ENCODE data around the gene ATP1A4. TPM values are rescaled to one million over a fixed set of nuclear protein-coding genes. Genes with fewer than 3 reads are reported as not detected.
A peak's percentile ranks its signal among the peaks of the same experiment; 100 is the strongest.

Gene ATP1A4
- polyA plus RNA-seq, 1 donor: 4.0 TPM

DNA sequence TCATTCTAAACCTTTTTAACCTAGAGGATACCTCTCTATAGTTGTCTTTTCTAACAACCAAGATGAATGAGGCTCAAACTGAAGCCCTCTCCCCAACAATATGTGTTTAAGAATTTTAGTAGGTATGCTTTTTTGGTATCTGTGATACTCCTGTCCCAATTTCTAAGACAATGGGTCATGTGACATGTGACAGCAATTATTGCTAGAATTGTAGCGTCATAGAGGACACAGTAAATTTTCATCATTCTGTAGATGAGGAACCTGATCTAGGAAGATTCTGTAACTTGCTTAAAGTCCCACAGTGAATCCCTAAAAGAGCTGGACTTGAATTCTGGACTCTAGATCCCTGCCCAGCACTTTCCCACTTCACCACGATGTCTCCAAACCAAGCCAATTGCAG is 27.3 kb downstream of the ATP1A4 start:
- DNase-seq: no peak

DNA sequence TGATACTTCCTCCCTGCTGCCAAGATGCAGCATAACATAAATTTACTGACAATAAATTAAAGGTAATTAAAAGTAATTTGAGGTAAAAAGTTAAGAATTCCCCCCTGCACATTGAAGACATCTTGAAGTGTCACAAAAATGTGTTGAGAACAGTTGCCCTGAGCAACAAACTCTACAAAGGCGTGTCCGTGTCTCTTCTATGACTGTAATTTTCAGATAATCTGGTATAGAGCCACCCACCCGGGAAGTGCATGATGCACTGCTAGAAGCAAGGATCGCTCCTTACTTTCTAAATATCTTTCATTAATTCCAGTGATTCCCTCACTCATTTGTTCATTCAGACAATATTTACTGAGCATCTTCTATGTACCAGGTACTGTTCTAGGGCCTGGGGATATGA is 27.9 kb downstream of the ATP1A4 start:
- DNase-seq: no peak

GRCh38 chr1:160186246-160186645 is 34.8 kb downstream of the ATP1A4 start:
- no peak for DNase-seq

DNA sequence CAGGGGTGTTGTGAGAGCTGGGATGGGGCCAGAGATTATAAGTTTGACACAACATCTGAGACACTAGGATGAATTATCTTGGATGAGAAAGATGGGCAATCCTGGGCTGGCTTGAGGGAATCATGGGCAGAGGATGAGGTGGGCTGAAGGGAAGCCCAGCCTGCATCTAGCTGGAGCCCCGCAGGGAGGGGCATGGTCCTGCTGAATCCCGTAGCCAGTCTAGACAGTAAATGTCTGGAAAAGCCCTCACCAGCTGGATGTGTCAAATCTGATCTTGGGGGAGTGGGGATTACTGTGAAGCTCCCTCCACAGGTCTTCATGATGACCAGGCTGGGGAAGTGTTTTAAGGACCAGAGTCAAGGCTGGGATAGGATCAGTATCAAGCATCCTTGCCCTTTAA is 35.3 kb downstream of the ATP1A4 start:
- DNase-seq: no peak

DNA sequence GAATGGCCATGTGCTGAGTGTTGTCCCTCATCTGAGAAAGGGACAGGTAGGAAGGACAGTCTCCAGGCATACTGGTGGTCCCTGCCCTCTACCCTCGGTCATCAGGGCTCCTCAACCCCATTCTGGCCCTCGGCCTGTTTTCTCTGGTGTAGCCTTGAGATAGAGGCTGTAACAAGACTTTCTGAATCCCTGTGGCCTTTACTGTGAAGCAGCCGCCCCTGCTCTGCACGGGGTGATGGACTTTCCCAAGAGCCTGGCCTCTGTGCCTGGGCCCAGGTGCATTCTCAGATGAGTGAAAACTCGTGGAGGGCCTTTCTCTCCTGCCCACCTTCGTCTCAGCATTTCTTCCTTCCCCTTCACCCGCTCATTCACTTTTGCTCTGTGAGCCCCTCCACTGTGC is 36.0 kb downstream of the ATP1A4 start:
- no peak for DNase-seq

GRCh38 chr1:160188341-160188740 is 36.9 kb downstream of the ATP1A4 start:
- DNase-seq: no peak

DNA sequence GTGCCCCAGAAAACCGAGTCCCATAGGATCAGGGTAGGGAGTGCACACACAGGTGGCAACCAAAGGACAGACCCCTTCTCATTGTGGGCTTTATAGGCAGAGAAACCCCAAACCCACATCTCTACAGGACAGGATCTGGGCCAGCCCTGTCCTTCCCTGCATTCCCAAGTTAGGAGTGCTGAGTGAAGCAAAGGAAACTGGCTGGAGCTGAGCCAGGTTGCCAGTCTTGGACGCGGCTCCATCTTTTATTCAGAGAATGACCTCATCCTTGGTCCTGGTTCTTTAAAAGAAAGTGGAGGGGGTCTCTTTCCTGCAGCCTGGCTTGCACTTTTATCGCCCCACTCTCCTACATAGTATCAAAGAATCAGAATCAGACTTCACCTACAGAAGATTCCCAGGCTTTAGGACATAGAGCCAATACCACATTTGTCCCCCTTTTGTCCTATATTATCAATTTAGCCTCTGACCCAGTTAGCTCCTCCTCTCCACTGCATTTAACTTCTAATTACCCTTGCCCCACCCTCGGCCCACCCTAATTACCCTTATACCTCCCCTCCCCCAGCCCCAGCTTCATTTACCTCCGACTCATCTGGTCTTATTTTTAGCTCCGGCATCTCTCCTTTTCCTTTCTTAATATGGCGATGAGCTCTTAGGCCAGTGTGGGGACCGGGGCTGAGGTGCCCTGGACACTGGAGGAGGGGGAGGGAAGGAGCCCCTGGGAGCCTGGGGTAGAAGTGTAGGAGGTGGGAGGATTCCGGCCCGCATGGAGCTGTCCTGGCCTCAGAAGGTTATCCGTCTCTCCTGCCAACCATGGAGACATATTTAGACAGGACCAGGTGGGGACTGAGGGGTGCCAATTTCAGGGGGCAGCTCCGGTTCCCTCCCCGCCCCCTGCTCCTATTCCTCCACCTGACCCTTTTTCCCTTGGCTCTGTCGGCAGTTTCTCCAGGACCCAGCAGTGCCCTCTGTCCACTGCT is 38.5 kb downstream of the ATP1A4 start, which contains the start of gene CASQ1:
CASQ1 (plus strand) TSS at position 927 of the 977 bp plus-strand sequence. CDS start 177 bp downstream, outside the sequence.
- DNase-seq: peak; percentile 63

DNA sequence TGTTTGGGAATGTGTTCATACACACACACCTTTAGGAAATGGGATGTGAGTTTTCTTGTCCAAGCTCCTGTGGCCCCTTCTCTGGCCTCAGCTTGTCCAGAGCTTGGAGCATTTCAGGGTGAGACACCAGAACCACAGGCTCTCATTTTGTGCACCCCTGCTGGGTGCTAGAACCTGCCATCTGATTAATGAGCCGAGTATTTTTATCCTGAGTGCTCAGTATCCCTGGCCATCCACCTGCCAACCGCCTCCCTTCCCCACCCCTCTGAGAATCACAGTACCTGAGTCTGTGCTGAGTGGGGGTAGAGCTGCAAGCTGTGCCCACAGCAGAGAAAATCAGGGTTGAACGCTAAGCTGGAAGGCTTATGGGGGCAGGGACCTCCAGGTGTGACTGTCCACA is 40.4 kb downstream of the ATP1A4 start:
- no peak for DNase-seq

DNA sequence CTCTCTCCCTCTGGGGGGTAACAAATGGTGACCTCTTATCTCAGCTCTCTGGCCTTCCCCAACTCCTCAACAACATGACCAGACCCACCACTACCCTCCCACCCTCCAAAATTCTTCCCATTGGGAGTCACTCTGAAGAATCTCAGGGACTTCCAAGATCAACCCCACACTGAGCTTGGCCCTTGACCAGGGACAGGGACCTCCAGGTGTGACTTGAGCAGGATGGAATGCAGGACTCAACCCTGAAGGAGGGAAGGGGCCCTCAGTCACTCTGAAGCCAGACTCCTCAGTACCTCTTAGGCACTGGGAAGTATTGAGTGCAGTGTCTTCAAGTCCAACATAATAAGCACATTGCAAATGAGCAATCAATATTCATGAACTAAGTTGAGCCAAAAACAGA is 40.8 kb downstream of the ATP1A4 start:
- DNase-seq: no peak

DNA sequence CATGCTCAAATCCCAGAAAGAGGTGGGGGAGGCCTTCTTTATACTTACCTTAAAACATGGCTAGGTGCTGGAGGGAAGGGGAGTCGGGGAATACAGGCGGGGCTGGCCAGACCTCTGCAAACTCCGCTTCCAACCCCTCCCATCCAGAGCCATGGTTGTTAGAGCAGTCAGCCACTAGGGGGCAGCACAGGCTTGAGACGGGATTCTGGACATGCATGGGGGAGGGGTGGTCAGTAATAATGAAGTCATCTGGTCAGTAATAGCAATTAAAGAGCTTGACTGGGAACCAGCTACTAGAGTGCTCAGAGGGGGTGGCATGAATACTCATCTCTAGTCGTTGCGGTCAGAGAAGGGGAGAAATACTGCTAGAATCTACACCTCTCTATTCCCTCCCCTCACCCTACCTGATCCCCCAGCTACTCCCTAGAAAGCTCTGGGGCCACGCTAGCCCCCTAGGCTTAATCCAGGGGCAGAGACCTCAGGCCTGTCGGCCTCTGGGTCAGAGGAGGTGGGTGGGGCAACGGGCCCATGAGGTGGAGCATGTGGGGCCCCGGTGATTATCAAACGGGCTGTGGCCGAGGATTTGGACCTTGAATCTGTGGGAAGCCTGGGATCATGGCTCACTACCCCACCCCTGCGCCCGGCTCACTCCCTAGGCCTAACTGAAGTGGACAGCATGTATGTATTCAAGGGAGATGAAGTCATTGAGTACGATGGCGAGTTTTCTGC is 41.9 kb downstream of the ATP1A4 start:
- DNase-seq: peak; percentile 88

- no peak for DNase-seq
These were observed 42.7 kb downstream of the ATP1A4 start for GRCh38 chr1:160193832-160194736.

DNA sequence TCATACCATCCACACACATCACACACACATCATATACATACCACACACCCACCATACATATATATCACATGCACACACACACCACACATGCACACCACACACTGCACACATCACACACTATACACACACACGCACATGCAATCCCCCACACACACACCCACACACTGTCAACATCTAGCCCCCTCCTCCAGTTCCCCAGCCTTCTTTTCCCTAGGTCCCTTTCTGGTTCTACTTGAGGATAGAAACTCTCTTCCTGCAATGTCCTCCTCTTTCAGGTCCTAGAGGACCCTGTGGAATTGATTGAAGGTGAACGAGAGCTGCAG is 43.3 kb downstream of the ATP1A4 start:
- DNase-seq: no peak

GRCh38 chr1:160196143-160196542 is 44.7 kb downstream of the ATP1A4 start:
- no peak for DNase-seq

GRCh38 chr1:160197231-160197630 is 45.8 kb downstream of the ATP1A4 start:
- no peak for DNase-seq

GRCh38 chr1:160200786-160201185 is 49.4 kb downstream of the ATP1A4 start:
- no peak for DNase-seq

GRCh38 chr1:160204526-160205241 is 53.3 kb downstream of the ATP1A4 start:
- DNase-seq: no peak

DNA sequence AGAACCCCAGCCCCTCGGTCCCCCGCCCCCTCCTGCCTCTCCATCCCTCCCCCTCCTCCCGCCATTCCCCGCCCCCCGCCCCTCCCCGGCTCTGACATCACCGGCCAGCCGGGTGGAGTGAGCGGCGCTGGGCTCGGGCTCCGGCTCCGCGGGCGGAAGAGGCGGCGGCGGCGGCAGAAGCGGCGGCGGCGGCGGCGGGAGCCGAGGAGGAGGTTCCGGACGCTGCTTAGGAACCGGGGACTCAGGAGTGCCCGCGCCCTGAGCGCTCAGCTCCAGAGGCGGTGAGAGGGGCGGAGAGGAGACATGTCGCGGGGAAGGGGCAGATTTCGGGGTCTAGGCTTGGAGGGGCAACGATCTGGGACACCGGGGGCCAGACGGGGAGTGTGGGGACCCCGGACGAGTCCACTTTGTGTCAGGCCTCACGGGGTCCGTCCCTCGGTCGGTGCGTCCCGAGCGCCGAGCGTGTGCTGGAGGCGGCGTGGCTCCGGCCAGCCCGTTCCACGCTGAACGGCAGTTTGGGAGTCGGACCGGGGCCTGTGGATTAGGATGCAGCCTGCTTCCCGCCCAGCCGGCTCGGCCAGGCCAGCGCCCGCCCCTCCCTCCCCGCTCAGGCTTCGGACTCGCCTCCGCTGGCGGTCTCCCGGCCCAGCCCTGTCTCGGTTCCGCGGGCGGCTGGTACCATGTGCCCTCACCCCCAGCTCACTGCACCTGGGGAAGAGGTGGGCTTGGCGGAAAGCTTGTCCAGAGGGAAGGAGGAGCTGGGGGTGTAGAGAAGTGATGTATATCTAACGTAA is 54.0 kb downstream of the ATP1A4 start, which contains the start of gene PEA15:
PEA15 (plus strand) TSS at position 143 of the 794 bp plus-strand sequence. CDS start 6,161 bp downstream, outside the sequence.
- DNase-seq: peak; percentile 77

GRCh38 chr1:160206036-160206389 is 54.6 kb downstream of the ATP1A4 start:
- peak; percentile 54 for DNase-seq

- no peak for DNase-seq
These were observed 55.2 kb downstream of the ATP1A4 start for GRCh38 chr1:160206421-160207117.

- DNase-seq: no peak
These were observed 55.8 kb downstream of the ATP1A4 start for GRCh38 chr1:160207118-160207650.

Data from hindlimb muscle (tissue), 1 donor.